ENCODE results near the gene CPNE4.
"Not testable (repeated sequence)": the region's sequence is repeated elsewhere in the genome, so short reads cannot be mapped to it uniquely, and the experiment has no call there.

The CPNE4 gene

GRCh38 chr3:131960324-131960723, 74.5 kb downstream of the CPNE4 start:
- DNase-seq (ENCODE audit: low spot score): no peak

GRCh38 chr3:131957980-131958379, 76.8 kb downstream of the CPNE4 start:
- no peak for DNase-seq (ENCODE audit: low spot score)

GRCh38 chr3:131957511-131957910, 77.3 kb downstream of the CPNE4 start:
- DNase-seq (ENCODE audit: low spot score): no peak

- no peak for DNase-seq (ENCODE audit: low spot score)
These were observed 86.0 kb downstream of the CPNE4 start for GRCh38 chr3:131948806-131949205.

GRCh38 chr3:131944676-131945075, 90.1 kb downstream of the CPNE4 start:
- DNase-seq (ENCODE audit: low spot score): no peak

- no peak for DNase-seq (ENCODE audit: low spot score)
These were observed 101.1 kb downstream of the CPNE4 start for GRCh38 chr3:131933665-131934064.

GRCh38 chr3:131928593-131928992, 106.2 kb downstream of the CPNE4 start:
- DNase-seq (ENCODE audit: low spot score): no peak

GRCh38 chr3:131925571-131925970, 109.2 kb downstream of the CPNE4 start:
- DNase-seq (ENCODE audit: low spot score): no peak

- DNase-seq (ENCODE audit: low spot score): no peak
These were observed 112.5 kb downstream of the CPNE4 start for GRCh38 chr3:131922356-131922755.

GRCh38 chr3:131917006-131917405, 117.8 kb downstream of the CPNE4 start:
- DNase-seq (ENCODE audit: low spot score): no peak

GRCh38 chr3:131914090-131914691, 120.6 kb downstream of the CPNE4 start:
- no peak for DNase-seq (ENCODE audit: low spot score)

GRCh38 chr3:131912255-131912654, 122.6 kb downstream of the CPNE4 start:
- DNase-seq (ENCODE audit: low spot score): no peak

GRCh38 chr3:131907796-131908195, 127.0 kb downstream of the CPNE4 start:
- DNase-seq (ENCODE audit: low spot score): peak; percentile 20

- DNase-seq (ENCODE audit: low spot score): peak; percentile 16
These were observed 130.8 kb downstream of the CPNE4 start for GRCh38 chr3:131903988-131904415.

GRCh38 chr3:131901686-131902085, 133.1 kb downstream of the CPNE4 start:
- DNase-seq (ENCODE audit: low spot score): no peak

GRCh38 chr3:131900891-131901290, 133.9 kb downstream of the CPNE4 start:
- DNase-seq (ENCODE audit: low spot score): no peak

GRCh38 chr3:131899021-131899420, 135.8 kb downstream of the CPNE4 start:
- no peak for DNase-seq (ENCODE audit: low spot score)

- DNase-seq (ENCODE audit: low spot score): no peak
These were observed 136.5 kb downstream of the CPNE4 start for GRCh38 chr3:131898346-131898745.

- no peak for DNase-seq (ENCODE audit: low spot score)
These were observed 138.5 kb downstream of the CPNE4 start for GRCh38 chr3:131896285-131896684.

GRCh38 chr3:131895766-131896165, 139.0 kb downstream of the CPNE4 start:
- no peak for DNase-seq (ENCODE audit: low spot score)

GRCh38 chr3:131892331-131892730, 142.5 kb downstream of the CPNE4 start:
- no peak for DNase-seq (ENCODE audit: low spot score)

- not testable (repeated sequence) for DNase-seq (ENCODE audit: low spot score)
These were observed 148.9 kb downstream of the CPNE4 start for GRCh38 chr3:131885871-131886270.

- DNase-seq (ENCODE audit: low spot score): no peak
These were observed 151.0 kb downstream of the CPNE4 start for GRCh38 chr3:131883711-131884407.

- no peak for DNase-seq (ENCODE audit: low spot score)
These were observed 151.7 kb downstream of the CPNE4 start for GRCh38 chr3:131883086-131883485.
